A549 (cell line): ENCODE data around the gene BRMS1. TPM values are rescaled to one million over a fixed set of nuclear protein-coding genes. Genes with fewer than 3 reads are reported as not detected.

Experiments
- ATAC-seq, 2 experiments: fragments of 200-7000 bp in 1 of 2; fragments of >200 bp in 1 of 2; cut with Nextera tagmentation in 1 of 2; cut with Tn5 transposase in 1 of 2; 3 replicates each; pipeline versions ENCODE4 v1.8.0 to v1.9.1; 2018 to 2020; ENCODE audit warnings: mild to moderate bottlenecking in 1 of 2, moderate library complexity in 1 of 2
- CTCF ChIA-PET: fragments of 300-600 bp; sonication (Branson Sonifier 250); formaldehyde crosslinking; extraction: SDS; loops from one replicate; lab custom pipeline; 2021; ENCODE audit warnings: antibody characterized with exemption, inconsistent platforms; lab: Yijun Ruan, JAX
- POLR2A ChIA-PET: fragments of 350-600 bp; formaldehyde crosslinking; extraction: SDS; loops from one replicate; lab custom pipeline; 2021; ENCODE audit warnings: antibody characterized with exemption, inconsistent platforms; lab: Yijun Ruan, JAX
- DNase-seq, 2 experiments: peaks; one replicate each; pipeline versions ENCODE4 v3.0.0 to v3.0.0-alpha.2; 2011 to 2016; ENCODE audit warnings: low read depth in 1 of 2, low spot score in 1 of 2
- FAIRE-seq: peaks from 2 replicates; lab custom pipeline; 2011; peaks lifted over from hg19 to GRCh38; lab: Jason Lieb, UNC
- H3K27ac ChIP-seq, 2 experiments: fragments of >200 bp; sonication (Bioruptor Twin); formaldehyde crosslinking; 3 replicates each; pipeline ENCODE4 v1.5.1; 2016 to 2017
- H3K4me1 ChIP-seq: fragments of >200 bp; sonication (Bioruptor Twin); formaldehyde crosslinking; 3 replicates; pipeline ENCODE4 v1.6.1; 2016
- H3K4me2 ChIP-seq: fragments of >200 bp; sonication (Bioruptor Twin); formaldehyde crosslinking; 3 replicates; pipeline ENCODE4 v1.6.1; 2016
- H3K4me3 ChIP-seq: fragments of >200 bp; sonication (Bioruptor Twin); formaldehyde crosslinking; 3 replicates; pipeline ENCODE4 v1.5.1; 2016
- H3K9me3 ChIP-seq: fragments of >200 bp; sonication (Bioruptor Twin); formaldehyde crosslinking; 3 replicates; pipeline ENCODE4 v1.6.1; 2016
- CBX2 ChIP-seq: fragments of 200-600 bp; sonication (generic); IDR thresholded peaks from 2 replicates; pipeline ENCODE4 v1.6.1; 2016; ENCODE audit warnings: low read depth, mild to moderate bottlenecking, borderline replicate concordance
- CEBPB ChIP-seq, 2 experiments: fragments of >200 bp in 1 of 2; sonication (Bioruptor Twin) in 1 of 2; formaldehyde crosslinking in 1 of 2; IDR thresholded peaks; 2 replicates each; pipeline ENCODE4 v1.6.1; 2012 to 2016
- EHMT2 ChIP-seq: fragments of 200-600 bp; sonication (generic); IDR thresholded peaks from 2 replicates; pipeline ENCODE4 v1.6.1; 2016; ENCODE audit warnings: antibody characterized with exemption, low read depth, mild to moderate bottlenecking, moderate library complexity
- FOSB ChIP-seq: fragments of 250-450 bp; sonication (Bioruptor Pico); IDR thresholded peaks from 2 replicates; pipeline ENCODE4 v1.5.0; 2020; ENCODE audit warnings: mild to moderate bottlenecking, moderate library complexity
- HES2 ChIP-seq: fragments of >200 bp; sonication (Bioruptor Twin); formaldehyde crosslinking; IDR thresholded peaks from 2 replicates; pipeline ENCODE4 v1.6.1; 2016
- HEYL ChIP-seq: fragments of 250-450 bp; sonication (Bioruptor Pico); IDR thresholded peaks from 2 replicates; pipeline ENCODE4 v1.8.0; 2021; ENCODE audit warnings: mild to moderate bottlenecking, moderate library complexity
- HMGXB4 ChIP-seq: fragments of 250-450 bp; sonication (Bioruptor Pico); IDR thresholded peaks from 2 replicates; pipeline ENCODE4 v1.5.0; 2021; ENCODE audit warnings: mild to moderate bottlenecking, moderate library complexity, borderline replicate concordance
- HOXA7 ChIP-seq: fragments of 250-450 bp; sonication (Bioruptor Pico); IDR thresholded peaks from 2 replicates; pipeline ENCODE4 v1.5.0; 2020; ENCODE audit warnings: mild to moderate bottlenecking, moderate library complexity
- HOXB5 ChIP-seq: fragments of 250-450 bp; sonication (Bioruptor Pico); IDR thresholded peaks from 2 replicates; pipeline ENCODE4 v1.5.0; 2020; ENCODE audit warnings: mild to moderate bottlenecking, moderate library complexity
- JUN ChIP-seq, 2 experiments: fragments of >200 bp; sonication (Bioruptor Twin); formaldehyde crosslinking; IDR thresholded peaks; 2 replicates in 1 of 2; 3 replicates in 1 of 2; pipeline ENCODE4 v1.6.1; 2016 to 2017
- MAX ChIP-seq: IDR thresholded peaks from 2 replicates; pipeline ENCODE4 v1.6.1; 2012
- POLR2AphosphoS2 ChIP-seq: conservative IDR thresholded peaks from 2 replicates; pipeline ENCODE4 v1.6.1; 2012; ENCODE audit warnings: low read length, improper control_type of control experiment, inconsistent platforms
- RAD21 ChIP-seq, 2 experiments: fragments of >200 bp in 1 of 2; sonication (Bioruptor Twin) in 1 of 2; formaldehyde crosslinking in 1 of 2; IDR thresholded peaks in 1 of 2; conservative IDR thresholded peaks in 1 of 2; 2 replicates in 1 of 2; 3 replicates in 1 of 2; pipeline ENCODE4 v1.6.1; 2012 to 2018; ENCODE audit warnings: inconsistent platforms in 1 of 2
- RARB ChIP-seq: fragments of 250-450 bp; sonication (Bioruptor Pico); IDR thresholded peaks from 2 replicates; pipeline ENCODE4 v1.8.0; 2021; ENCODE audit warnings: mild to moderate bottlenecking, moderate library complexity
- RCOR1 ChIP-seq: fragments of 150-350 bp; IDR thresholded peaks from 2 replicates; pipeline ENCODE4 v1.6.1; 2014; ENCODE audit warnings: antibody characterized with exemption, low read length, low read depth
- RFX5 ChIP-seq: fragments of 450-650 bp; IDR thresholded peaks from 2 replicates; pipeline ENCODE4 v1.7.1; 2014; ENCODE audit warnings: antibody characterized with exemption, mild to moderate bottlenecking, moderate library complexity
- RNF2 ChIP-seq: fragments of 200-600 bp; sonication (generic); IDR thresholded peaks from 2 replicates; pipeline ENCODE4 v1.6.1; 2016; ENCODE audit warnings: low read depth, mild to moderate bottlenecking, antibody characterized with exemption, moderate library complexity, borderline replicate concordance
- SREBF2 ChIP-seq: fragments of 450-650 bp; IDR thresholded peaks from 2 replicates; pipeline ENCODE4 v1.6.1; 2014; ENCODE audit warnings: mild to moderate bottlenecking, moderate library complexity
- ZC3H11A ChIP-seq: fragments of 450-650 bp; IDR thresholded peaks from 2 replicates; pipeline ENCODE4 v1.6.1; 2014; ENCODE audit warnings: antibody characterized with exemption, mild to moderate bottlenecking
- ZSCAN20 ChIP-seq: fragments of 250-450 bp; sonication (Bioruptor Pico); IDR thresholded peaks from 2 replicates; pipeline ENCODE4 v1.8.0; 2022; ENCODE audit warnings: mild to moderate bottlenecking, moderate library complexity
- WGBS: methylation state at CpG from one replicate; pipeline ENCODE4 v1.1.6; 2017; ENCODE audit errors: missing lambda C conversion rate; 5-methylcytosine and 5-hydroxymethylcytosine counted together
- polyA plus RNA-seq, 4 experiments: library from polyadenylated mRNA; depleted of rRNA in 3 of 4; stranded (reverse); fragments of >200 nt; fragmentation: RNase III in 1 of 4; extraction: RNeasy Plus Mini Kit Qiagen cat#74134 plus additional on column Dnase treatment in 1 of 4; gene quantifications; 2 replicates in 3 of 4; 3 replicates in 1 of 4; pipeline ENCODE4 v1.2.3, GENCODE V29; 2011 to 2017
- TF ChIP-seq, protein P1 (sequence below): IDR thresholded peaks from 2 replicates; pipeline ENCODE4 v1.6.1; 2012; ENCODE audit warnings: low read depth, borderline replicate concordance

BRMS1 gene
- polyA plus RNA-seq, 2 of the 4 experiments (the other 2 are of a cell fraction) = 56.2 to 90.8 TPM

GRCh38 chr11:66346476-66347424, 1.8 kb upstream of the BRMS1 start:
- Histone ChIP-seq H3K9me3 (no peaks in the 10 kb centered on the region), H3K4me3 (peak overlapping the region; percentile 88), H3K27ac (peak overlapping the region; percentile 90 to 97), H3K4me2 (peak overlapping the region; percentile 77), H3K4me1 (peaks cover 39% of the 10 kb centered on the region)
- peak; percentile 1 to 8; a peak in 5 of 6 replicates for ATAC-seq
- DNase-seq = no peak
- peak; percentile 21; the same call in 1 of the 2 replicates for TF ChIP-seq MAX
- TF ChIP-seq RFX5 = no peak
- CTCF ChIA-PET = interaction anchor here (0.6 to 7.9 kb wide), 9 partner anchors 13 to 332 kb away, joined by 3 to 57 read pairs (median 4); partner anchors contain the start of gene RIN1
- whole genome bisulfite sequencing = 72% methylated on average over 30 of the region's 68 CpGs
- POLR2A ChIA-PET = interaction anchor here (0.6 kb wide), 1 partner anchor 18 kb away, joined by 3 read pairs; no protein-coding TSS in a partner anchor
- no peak for FAIRE-seq

- DNase-seq (no peak), ATAC-seq (peak; percentile 11 to 23; a peak in 4 of 6 replicates), FAIRE-seq (no peak)
- Histone ChIP-seq H3K4me2 (peak overlapping the region; percentile 77), H3K9me3 (no peaks in the 10 kb centered on the region), H3K4me3 (peak overlapping the region; percentile 88), H3K4me1 (peaks cover 32% of the 10 kb centered on the region), H3K27ac (peak overlapping the region; percentile 77 to 93)
- POLR2A ChIA-PET = interaction anchor here (1.0 to 2.2 kb wide), 5 partner anchors 9 to 333 kb away, joined by 3 to 12 read pairs (median 4); partner anchors contain the start of genes RIN1 and YIF1A
- TF ChIP-seq HOXB5 (CRISPR knock-in tag) = no peak
- TF ChIP-seq RCOR1 = no peak
- TF ChIP-seq SREBF2 = no peak
- no peak for TF ChIP-seq ZC3H11A
- no peak for TF ChIP-seq EHMT2
- no peak for TF ChIP-seq HMGXB4 (CRISPR knock-in tag)
- TF ChIP-seq CBX2 = no peak
- CTCF ChIA-PET = interaction anchor here (1.1 to 7.9 kb wide), 9 partner anchors 11 to 46 kb away, joined by 3 to 57 read pairs (median 10); partner anchors contain the start of gene RIN1
- WGBS = 3% methylated on average over 5 of the region's 7 CpGs
Observed at GRCh38 chr11:66345316-66345649, 379 bp upstream of the BRMS1 start.

- H3K4me1 ChIP-seq = peaks cover 29% of the 10 kb centered on the region
- FAIRE-seq (no peak), DNase-seq (no peak), ATAC-seq (no peak)
- WGBS = 90% methylated on average over 8 of the region's 8 CpGs
- peak overlapping the region; percentile 93; the same call in 2 of the 3 replicates for H3K4me2 ChIP-seq
- no peaks in the 10 kb centered on the region for H3K9me3 ChIP-seq
- no peak overlapping the region for H3K27ac ChIP-seq
- POLR2A ChIA-PET = no interaction called here
- no peak for TF ChIP-seq RAD21 (conservative IDR thresholded peaks at IDR 0.05 in 1 of 2, IDR thresholded peaks at IDR 0.05 in 1 of 2)
- no peak for TF ChIP-seq JUN (IDR thresholded peaks at IDR 0.05)
- no peak for TF ChIP-seq CEBPB (IDR thresholded peaks at IDR 0.05)
- H3K4me3 ChIP-seq = no peak overlapping the region
- CTCF ChIA-PET = interaction anchor here (1.0 to 7.9 kb wide), 7 partner anchors 14 to 46 kb away, joined by 3 to 57 read pairs (median 5); no protein-coding TSS in a partner anchor
Observed at GRCh38 chr11:66343176-66343575, 1.7 kb downstream of the BRMS1 start.

GRCh38 chr11:66341502-66342126, 3.3 kb downstream of the BRMS1 start:
- Histone ChIP-seq H3K9me3 (no peaks in the 10 kb centered on the region), H3K27ac (no peak overlapping the region), H3K4me3 (no peak overlapping the region), H3K4me2 (no peak overlapping the region), H3K4me1 (peaks cover 41% of the 10 kb centered on the region)
- ATAC-seq (no peak), DNase-seq (no peak), FAIRE-seq (no peak)
- ChIA-PET CTCF (interaction anchor here (1.3 to 7.9 kb wide), 6 partner anchors 10 to 48 kb away, joined by 3 to 57 read pairs (median 4); no protein-coding TSS in a partner anchor), POLR2A (no interaction called here)
- TF ChIP-seq POLR2AphosphoS2 = no peak
- TF ChIP-seq RNF2 = no peak
- TF ChIP-seq FOSB = no peak
- TF ChIP-seq HEYL = no peak
- TF ChIP-seq HOXA7 (CRISPR knock-in tag) = no peak
- TF ChIP-seq RARB (CRISPR knock-in tag) = no peak
- TF ChIP-seq, protein P1, sequence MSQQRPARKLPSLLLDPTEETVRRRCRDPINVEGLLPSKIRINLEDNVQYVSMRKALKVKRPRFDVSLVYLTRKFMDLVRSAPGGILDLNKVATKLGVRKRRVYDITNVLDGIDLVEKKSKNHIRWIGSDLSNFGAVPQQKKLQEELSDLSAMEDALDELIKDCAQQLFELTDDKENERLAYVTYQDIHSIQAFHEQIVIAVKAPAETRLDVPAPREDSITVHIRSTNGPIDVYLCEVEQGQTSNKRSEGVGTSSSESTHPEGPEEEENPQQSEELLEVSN = no peak
- TF ChIP-seq ZC3H11A = no peak
- no peak for TF ChIP-seq ZSCAN20 (CRISPR knock-in tag)
- TF ChIP-seq HES2 = no peak
- WGBS = 96% methylated on average over 19 of the region's 21 CpGs
